H9 (cell line): Measurements from ENCODE around the gene CBX8. TPM values are rescaled to one million over a fixed set of nuclear protein-coding genes. Genes with fewer than 3 reads are reported as not detected.

Experiments used
- DNase-seq: peaks from one replicate; pipeline ENCODE4 v3.0.0-alpha.2; 2017
- H2AFZ ChIP-seq: one replicate; pipeline ENCODE4 v1.6.1; 2013; ENCODE audit warnings: mild to moderate bottlenecking, low read length, control low read depth, moderate library complexity
- H2AK5ac ChIP-seq: 2 replicates; pipeline ENCODE4 v1.6.1; 2013; ENCODE audit warnings: low read length, control low read depth, mixed read lengths; ENCODE audit not compliant: insufficient read length
- H2BK120ac ChIP-seq: one replicate; pipeline ENCODE4 v1.6.1; 2013; ENCODE audit warnings: low read depth, mild to moderate bottlenecking, low read length, control low read depth, inconsistent platforms; ENCODE audit not compliant: poor library complexity, severe bottlenecking
- H2BK12ac ChIP-seq: 2 replicates; pipeline ENCODE4 v1.6.1; 2013; ENCODE audit warnings: low read length, control low read depth, mixed read lengths, low read depth; ENCODE audit not compliant: insufficient read length
- H2BK15ac ChIP-seq: 2 replicates; pipeline ENCODE4 v1.6.1; 2013; ENCODE audit warnings: low read depth, low read length, control low read depth
- H2BK20ac ChIP-seq: one replicate; pipeline ENCODE4 v1.6.1; 2013; ENCODE audit warnings: low read depth, mild to moderate bottlenecking, low read length, control low read depth, inconsistent platforms; ENCODE audit not compliant: poor library complexity, severe bottlenecking
- H2BK5ac ChIP-seq: 2 replicates; pipeline ENCODE4 v1.6.1; 2013; ENCODE audit warnings: low read length, control low read depth, mixed read lengths; ENCODE audit not compliant: insufficient read length
- H3K14ac ChIP-seq: 2 replicates; pipeline ENCODE4 v1.6.1; 2013; ENCODE audit warnings: low read length, control low read depth; ENCODE audit not compliant: insufficient read depth
- H3K18ac ChIP-seq: 2 replicates; pipeline ENCODE4 v1.6.1; 2013; ENCODE audit warnings: low read depth, mild to moderate bottlenecking, mixed read lengths, low read length, control low read depth; ENCODE audit not compliant: insufficient read length
- H3K23ac ChIP-seq: 2 replicates; pipeline ENCODE4 v1.6.1; 2013; ENCODE audit warnings: low read length, control low read depth, mixed read lengths, low read depth; ENCODE audit not compliant: insufficient read length
- H3K23me2 ChIP-seq: 2 replicates; pipeline ENCODE4 v1.6.1; 2013; ENCODE audit warnings: low read depth, mild to moderate bottlenecking, mixed read lengths, low read length, control low read depth; ENCODE audit not compliant: insufficient read length, poor library complexity, severe bottlenecking
- H3K27ac ChIP-seq: 2 replicates; pipeline ENCODE4 v1.5.1; 2013; ENCODE audit warnings: low read length, control low read depth, mixed read lengths, low read depth; ENCODE audit not compliant: insufficient read length
- H3K27me3 ChIP-seq: 2 replicates; pipeline ENCODE4 v1.6.1; 2013; ENCODE audit warnings: low read length, control low read depth, inconsistent platforms; ENCODE audit not compliant: insufficient read depth
- H3K4ac ChIP-seq: 2 replicates; pipeline ENCODE4 v1.6.1; 2013; ENCODE audit warnings: low read depth, mild to moderate bottlenecking, control low read depth, inconsistent platforms, low read length, moderate library complexity
- H3K4me1 ChIP-seq: 2 replicates; pipeline ENCODE4 v1.6.1; 2013; ENCODE audit warnings: low read length, control low read depth, inconsistent platforms; ENCODE audit not compliant: insufficient read depth
- H3K4me2 ChIP-seq: 2 replicates; pipeline ENCODE4 v1.6.1; 2013; ENCODE audit warnings: low read length, control low read depth, mixed read lengths; ENCODE audit not compliant: insufficient read length, insufficient read depth
- H3K56ac ChIP-seq: 2 replicates; pipeline ENCODE4 v1.6.1; 2013; ENCODE audit warnings: low read depth, mild to moderate bottlenecking, mixed read lengths, low read length, control low read depth; ENCODE audit not compliant: insufficient read length
- H3K79me1 ChIP-seq: 2 replicates; pipeline ENCODE4 v1.6.1; 2013; ENCODE audit warnings: low read depth, mild to moderate bottlenecking, moderate library complexity, low read length, control low read depth, inconsistent platforms; ENCODE audit not compliant: insufficient read depth, poor library complexity, severe bottlenecking
- H3K79me2 ChIP-seq: 2 replicates; pipeline ENCODE4 v1.6.1; 2013; ENCODE audit warnings: low read length, control low read depth, inconsistent platforms; ENCODE audit not compliant: insufficient read depth
- H3K9ac ChIP-seq: 2 replicates; pipeline ENCODE4 v1.6.1; 2013; ENCODE audit warnings: low read length, control low read depth, mixed read lengths; ENCODE audit not compliant: insufficient read length; ENCODE audit errors: extremely low read depth
- H3K9me3 ChIP-seq: one replicate; pipeline ENCODE4 v1.6.1; 2013; ENCODE audit warnings: low read depth, low read length, inconsistent platforms; ENCODE audit not compliant: control insufficient read depth
- H3T11ph ChIP-seq: one replicate; pipeline ENCODE4 v1.6.1; 2013; ENCODE audit warnings: mild to moderate bottlenecking, low read length, control low read depth, inconsistent platforms
- H4K20me1 ChIP-seq: one replicate; pipeline ENCODE4 v1.6.1; 2013; ENCODE audit not compliant: control insufficient read depth, insufficient read length, insufficient read depth
- H4K5ac ChIP-seq: 2 replicates; pipeline ENCODE4 v1.6.1; 2013; ENCODE audit warnings: low read depth, mild to moderate bottlenecking, mixed read lengths, low read length, control low read depth; ENCODE audit not compliant: insufficient read length
- H4K8ac ChIP-seq: replicated peaks from 2 replicates; pipeline ENCODE4 v1.6.1; 2013; ENCODE audit warnings: low read length, control low read depth, mixed read lengths, low read depth; ENCODE audit not compliant: insufficient read length
- H4K91ac ChIP-seq: 2 replicates; pipeline ENCODE4 v1.6.1; 2013; ENCODE audit warnings: low read depth, mild to moderate bottlenecking, moderate library complexity, mixed read lengths, low read length, control low read depth; ENCODE audit not compliant: insufficient read length
- H3K27ac Mint-ChIP-seq, 3 experiments: 2 replicates in 2 of 3; 3 replicates in 1 of 3; pipeline ENCODE4 v1.8.0; 2020 to 2021; ENCODE audit warnings: mixed read lengths in 3 of 3, mild to moderate bottlenecking in 1 of 3, moderate library complexity in 1 of 3
- H3K27me3 Mint-ChIP-seq: 2 replicates; pipeline ENCODE4 v1.8.0; 2021; ENCODE audit warnings: low read depth, mild to moderate bottlenecking, moderate library complexity, mixed read lengths
- H3K36me3 Mint-ChIP-seq, 3 experiments: 2 replicates in 2 of 3; 3 replicates in 1 of 3; pipeline ENCODE4 v1.8.0; 2020 to 2021; ENCODE audit warnings: low read depth in 3 of 3, mixed read lengths in 3 of 3; ENCODE audit not compliant: insufficient read depth in 1 of 3
- H3K4me1 Mint-ChIP-seq, 2 experiments: 2 replicates each; pipeline ENCODE4 v1.8.0; 2020; ENCODE audit warnings: mixed read lengths in 2 of 2
- H3K4me3 Mint-ChIP-seq, 2 experiments: 2 replicates in 1 of 2; 3 replicates in 1 of 2; pipeline ENCODE4 v1.8.0; 2020 to 2021; ENCODE audit warnings: mild to moderate bottlenecking in 2 of 2, mixed read lengths in 2 of 2, moderate library complexity in 1 of 2
- H3K9me3 Mint-ChIP-seq, 2 experiments: 2 replicates in 1 of 2; 3 replicates in 1 of 2; pipeline ENCODE4 v1.8.0; 2020; ENCODE audit warnings: mild to moderate bottlenecking in 2 of 2, mixed read lengths in 2 of 2, moderate library complexity in 1 of 2
- CTCF ChIP-seq: fragments of 200-600 bp; sonication (generic); conservative IDR thresholded peaks from 3 replicates; pipeline ENCODE4 v1.8.0; 2021; ENCODE audit warnings: antibody characterized with exemption, mild to moderate bottlenecking
- WGBS: extraction: QIAGEN DNeasy Blood & Tissue Kit; methylation state at CpG from one replicate; pipeline ENCODE4 v1.1.7; 2013; ENCODE audit warnings: missing lambda C conversion rate, low lambda C conversion rate, mixed read lengths; ENCODE audit not compliant: insufficient read length; ENCODE audit errors: extremely low coverage; 5-methylcytosine and 5-hydroxymethylcytosine counted together
- total RNA-seq: library from RNA; stranded (reverse); gene quantifications from 2 replicates; pipeline ENCODE4 v1.2.1, GENCODE V29; 2021

Gene CBX8
- total RNA-seq, 1 experiment from 2014 or later = 1.2 TPM

GRCh38 chr17:79769570-79770506, 27.0 kb downstream of the CBX8 start:
- no peak overlapping the region for H4K91ac ChIP-seq
- H2BK120ac ChIP-seq = no peak overlapping the region
- no peaks in the 10 kb centered on the region for H3K23me2 ChIP-seq
- Mint-ChIP-seq H3K4me3 (no peak overlapping the region), H3K36me3 (no peaks in the 10 kb centered on the region), H3K9me3 (no peaks in the 10 kb centered on the region), H3K4me1 (peaks cover 8 to 10% of the 10 kb centered on the region in 2 experiments), H3K27ac (peak overlapping the region in 2 of 3 experiments; percentile 5 to 8; a peak in 1 of 7 replicates), H3K27me3 (peaks cover 41% of the 10 kb centered on the region)
- H3K18ac ChIP-seq = no peak overlapping the region
- no peak overlapping the region for H4K5ac ChIP-seq
- DNase-seq = no peak
- no peak overlapping the region for H2AFZ ChIP-seq
- no peak overlapping the region for H3K9ac ChIP-seq
- H4K8ac ChIP-seq = no peak overlapping the region
- no peak overlapping the region for H3K56ac ChIP-seq
- H3K4me1 ChIP-seq = no peaks in the 10 kb centered on the region
- whole genome bisulfite sequencing = no CpG with 5 or more reads among the region's 28 CpGs
- no peaks in the 10 kb centered on the region for H3K27me3 ChIP-seq
- H3K79me2 ChIP-seq = no peaks in the 10 kb centered on the region
- H3K79me1 ChIP-seq = no peaks in the 10 kb centered on the region
- H3K4ac ChIP-seq = no peak overlapping the region
- H2AK5ac ChIP-seq = no peak overlapping the region
- no peak overlapping the region for H2BK15ac ChIP-seq
- no peak overlapping the region for H2BK20ac ChIP-seq
- no peak overlapping the region for H3K4me2 ChIP-seq
- H3K14ac ChIP-seq = no peak overlapping the region
- H3K9me3 ChIP-seq = no peaks in the 10 kb centered on the region
- no peak for TF ChIP-seq CTCF
- no peak overlapping the region for H2BK12ac ChIP-seq
- H4K20me1 ChIP-seq = no peaks in the 10 kb centered on the region
- H2BK5ac ChIP-seq = no peak overlapping the region
- H3K27ac ChIP-seq = no peak overlapping the region
- no peak overlapping the region for H3T11ph ChIP-seq
- no peak overlapping the region for H3K23ac ChIP-seq
